Prostate gland (tissue), 2 donors: ENCODE measurements around the gene TM2D1. TPM values are rescaled to one million over a fixed set of nuclear protein-coding genes. Genes with fewer than 3 reads are reported as not detected.
"Not testable (repeated sequence)": the region's sequence is repeated elsewhere in the genome, so short reads cannot be mapped to it uniquely, and the experiment has no call there.

Experiments used
- DNase-seq: peaks from one replicate; pipeline ENCODE4 v3.0.0-alpha.2; 2019; ENCODE audit warnings: low spot score
- H3K27ac ChIP-seq, 2 donors: fragments of 200-600 bp; sonication (generic); 2 replicates each; pipeline ENCODE4 v1.5.1; 2017 to 2019
- H3K27me3 ChIP-seq: fragments of 200-600 bp; sonication (generic); replicated peaks from 2 replicates; pipeline ENCODE4 v1.5.1; 2019; ENCODE audit not compliant: insufficient read depth
- H3K36me3 ChIP-seq, 2 donors: fragments of 200-600 bp; sonication (generic); 1 replicate in 1 of 2; 2 replicates in 1 of 2; pipeline versions ENCODE4 v1.5.1 to v1.8.1; 2017 to 2019
- H3K4me1 ChIP-seq: fragments of 200-600 bp; sonication (generic); replicated peaks from 2 replicates; pipeline ENCODE4 v1.5.1; 2019
- H3K4me3 ChIP-seq, 2 donors: fragments of 200-600 bp; sonication (generic); 2 replicates each; pipeline ENCODE4 v1.5.1; 2017 to 2019
- H3K9me3 ChIP-seq: fragments of 200-600 bp; sonication (generic); 2 replicates; pipeline ENCODE4 v1.5.1; 2017
- CTCF ChIP-seq, 4 experiments: fragments of 200-600 bp in 2 of 4; fragments of 450-650 bp in 2 of 4; sonication (generic) in 2 of 4; IDR thresholded peaks; 1 replicate in 3 of 4; 2 replicates in 1 of 4; pipeline ENCODE4 v1.5.1; 2016 to 2019; ENCODE audit warnings: antibody characterized with exemption in 4 of 4, mild to moderate bottlenecking in 2 of 4, moderate library complexity in 2 of 4
- POLR2A ChIP-seq: fragments of 450-650 bp; IDR thresholded peaks from one replicate; pipeline ENCODE4 v1.6.1; 2016; ENCODE audit warnings: antibody characterized with exemption, mild to moderate bottlenecking
- POLR2AphosphoS5 ChIP-seq: sonication (generic); formaldehyde crosslinking; IDR thresholded peaks from one replicate; pipeline ENCODE4 v1.6.1; 2017; ENCODE audit warnings: antibody characterized with exemption
- WGBS: methylation state at CpG from one replicate; pipeline ENCODE4 v1.1.5; 2018; 5-methylcytosine and 5-hydroxymethylcytosine counted together
- intact Hi-C: fragments of 100-400 bp; cut with DNase I; formaldehyde crosslinking; loops from one replicate; pipeline ENCODE4 v1.14.2; 2022
- total RNA-seq, 2 donors: library from RNA; depleted of rRNA; stranded (reverse); fragments of >200 nt; gene quantifications; one replicate each; pipeline ENCODE4 v1.1.0, GENCODE V29; 2016

Gene TM2D1
- total RNA-seq, 2 donors from 2014 or later, result 59.6 to 86.9 TPM

- no peak for TF ChIP-seq POLR2A
- TF ChIP-seq CTCF (IDR thresholded peaks at IDR 0.05), result no peak
- TF ChIP-seq POLR2AphosphoS5, result no peak
- no peaks in the 10 kb centered on the region for H3K36me3 ChIP-seq
- H3K4me3 ChIP-seq, result no peak overlapping the region
- H3K9me3 ChIP-seq, result no peaks in the 10 kb centered on the region
- H3K27ac ChIP-seq, result no peak overlapping the region
- no peaks in the 10 kb centered on the region for H3K4me1 ChIP-seq
- no peak for DNase-seq
- intact Hi-C loops, result no loop called here
- no peaks in the 10 kb centered on the region for H3K27me3 ChIP-seq
Observed at GRCh38 chr1:61711969-61712368, 13.0 kb downstream of the TM2D1 start.

- 77% methylated on average over 4 of the region's 4 CpGs for WGBS
- H3K9me3 ChIP-seq, H3K27ac ChIP-seq, H3K4me1 ChIP-seq, H3K27me3 ChIP-seq, DNase-seq, H3K4me3 ChIP-seq, H3K36me3 ChIP-seq, intact Hi-C loops: not testable (repeated sequence)
Observed at GRCh38 chr1:61711257-61711656, 13.7 kb downstream of the TM2D1 start.

GRCh38 chr1:61709908-61710289 is 15.0 kb downstream of the TM2D1 start:
- intact Hi-C loops, result no loop called here
- H3K9me3 ChIP-seq, result no peaks in the 10 kb centered on the region
- WGBS, result 94% methylated on average over 2 of the region's 2 CpGs
- H3K36me3 ChIP-seq, result no peaks in the 10 kb centered on the region
- no peaks in the 10 kb centered on the region for H3K27me3 ChIP-seq
- no peak for TF ChIP-seq CTCF (IDR thresholded peaks at IDR 0.05)
- TF ChIP-seq POLR2AphosphoS5, result no peak
- TF ChIP-seq POLR2A, result no peak
- H3K4me1 ChIP-seq, result no peaks in the 10 kb centered on the region
- no peak overlapping the region for H3K4me3 ChIP-seq
- DNase-seq, result no peak
- H3K27ac ChIP-seq, result no peak overlapping the region

- no peak overlapping the region for H3K4me3 ChIP-seq
- DNase-seq, result no peak
- intact Hi-C loops, result no loop called here
- WGBS, result 88% methylated on average over 7 of the region's 7 CpGs
- TF ChIP-seq POLR2A (no peak), POLR2AphosphoS5 (no peak), CTCF (IDR thresholded peaks at IDR 0.05) (no peak)
- H3K27me3 ChIP-seq, result no peaks in the 10 kb centered on the region
- H3K4me1 ChIP-seq, result no peaks in the 10 kb centered on the region
- H3K36me3 ChIP-seq, result no peaks in the 10 kb centered on the region
- H3K9me3 ChIP-seq, result no peaks in the 10 kb centered on the region
- H3K27ac ChIP-seq, result no peak overlapping the region
Observed at GRCh38 chr1:61708953-61709907, 15.7 kb downstream of the TM2D1 start.

GRCh38 chr1:61699911-61700851 is 24.8 kb downstream of the TM2D1 start:
- Histone ChIP-seq H3K36me3 (no peaks in the 10 kb centered on the region), H3K4me1 (no peaks in the 10 kb centered on the region), H3K9me3 (no peaks in the 10 kb centered on the region), H3K27ac (no peak overlapping the region), H3K4me3 (no peak overlapping the region), H3K27me3 (no peaks in the 10 kb centered on the region)
- TF ChIP-seq POLR2AphosphoS5 (no peak), CTCF (IDR thresholded peaks at IDR 0.05) (no peak), POLR2A (no peak)
- 30% methylated on average over 3 of the region's 3 CpGs for WGBS
- DNase-seq, result no peak
- intact Hi-C loops, result no loop called here
